CD4-positive, alpha-beta T cell (primary cell): ENCODE data around the gene PAPOLA. TPM values are rescaled to one million over a fixed set of nuclear protein-coding genes. Genes with fewer than 3 reads are reported as not detected.

ENCODE experiments used
- ATAC-seq: fragments of 200-7000 bp; cut with Tn5 transposase; one replicate; pipeline ENCODE4 v1.10.0; 2022; ENCODE audit warnings: mild to moderate bottlenecking; ENCODE audit not compliant: poor library complexity
- CTCF ChIA-PET: fragments of 350-600 bp; sonication (Branson Sonifier 250); formaldehyde crosslinking; loops from one replicate; lab custom pipeline; 2021; ENCODE audit warnings: antibody characterized with exemption, inconsistent platforms; lab: Charles Lee
- POLR2A ChIA-PET: fragments of 350-600 bp; sonication (Branson Sonifier 250); formaldehyde crosslinking; loops from one replicate; lab custom pipeline; 2021; ENCODE audit warnings: antibody characterized with exemption, inconsistent platforms; lab: Charles Lee
- DNase-seq, 14 experiments: peaks; one replicate each; pipeline ENCODE4 v3.0.0-alpha.2; 2013 to 2020; ENCODE audit warnings: mixed read lengths in 2 of 14
- H3K27ac ChIP-seq, 2 donors: one replicate each; pipeline versions ENCODE4 v1.5.1 to v1.7.0; 2013; ENCODE audit warnings: low read length in 2 of 2, low read depth in 1 of 2, mild to moderate bottlenecking in 1 of 2
- H3K27me3 ChIP-seq, 2 experiments: 1 replicate in 1 of 2; 2 replicates in 1 of 2; pipeline versions ENCODE4 v1.6.1 to v1.7.0; 2013; ENCODE audit warnings: low read length in 2 of 2, control low read depth in 1 of 2, mild to moderate bottlenecking in 1 of 2, moderate library complexity in 1 of 2; ENCODE audit not compliant: insufficient read depth in 2 of 2, control insufficient read depth in 1 of 2
- H3K36me3 ChIP-seq: one replicate; pipeline ENCODE4 v1.6.1; 2013; ENCODE audit warnings: low read length, control low read depth; ENCODE audit not compliant: insufficient read depth
- H3K4me1 ChIP-seq: one replicate; pipeline ENCODE4 v1.6.1; 2013; ENCODE audit warnings: low read length, control low read depth; ENCODE audit not compliant: insufficient read depth
- H3K4me3 ChIP-seq: one replicate; pipeline ENCODE4 v1.5.1; 2013; ENCODE audit warnings: mild to moderate bottlenecking, low read length, moderate library complexity
- H3K9me3 ChIP-seq, 2 experiments: 1 replicate in 1 of 2; 2 replicates in 1 of 2; pipeline versions ENCODE4 v1.6.1 to v1.7.0; 2013; ENCODE audit warnings: low read length in 2 of 2, mild to moderate bottlenecking in 2 of 2, control low read depth in 1 of 2, moderate library complexity in 1 of 2; ENCODE audit not compliant: control insufficient read depth in 1 of 2, insufficient read depth in 1 of 2
- H3K27ac Mint-ChIP-seq: one replicate; pipeline ENCODE4 v1.8.0; 2020; ENCODE audit warnings: mixed read lengths
- H3K27me3 Mint-ChIP-seq: one replicate; pipeline ENCODE4 v1.8.0; 2021; ENCODE audit warnings: mixed read lengths
- H3K36me3 Mint-ChIP-seq: one replicate; pipeline ENCODE4 v1.8.0; 2021; ENCODE audit warnings: low read depth, mixed read lengths
- H3K4me1 Mint-ChIP-seq: one replicate; pipeline ENCODE4 v1.8.0; 2021; ENCODE audit warnings: low read depth, mixed read lengths
- H3K4me3 Mint-ChIP-seq: one replicate; pipeline ENCODE4 v1.8.0; 2020; ENCODE audit warnings: mild to moderate bottlenecking, mixed read lengths
- H3K9me3 Mint-ChIP-seq: one replicate; pipeline ENCODE4 v1.8.0; 2020; ENCODE audit warnings: mixed read lengths
- CTCF ChIP-seq: fragments of 200-600 bp; IDR thresholded peaks from one replicate; pipeline ENCODE4 v1.8.0; 2022; ENCODE audit warnings: antibody characterized with exemption, mild to moderate bottlenecking
- intact Hi-C, 2 experiments: fragments of 100-400 bp; cut with DNase I in 1 of 2; cut with micrococcal nuclease in 1 of 2; formaldehyde crosslinking; loops; one replicate each; pipeline versions ENCODE4 v1.15.1 to v1.9.0; 2023 to 2025; cut with DNase I, micrococcal nuclease
- total RNA-seq, 174 experiments: library from RNA in 2 of 174; stranded (reverse) in 2 of 174; gene quantifications; one replicate each; pipeline ENCODE4 v1.2.3 and lab custom pipeline; 2021 to 2026

Gene PAPOLA
- total RNA-seq, 2 experiments from 2014 or later: 140 to 148 TPM

- peaks cover 47% of the 10 kb centered on the region for H3K4me1 ChIP-seq
- H3K36me3 Mint-ChIP-seq: peaks cover 21% of the 10 kb centered on the region
- peak overlapping the region; percentile 50 for H3K4me3 Mint-ChIP-seq
- ATAC-seq (no peak), DNase-seq (no peak)
- TF ChIP-seq CTCF: no peak
- H3K36me3 ChIP-seq: no peaks in the 10 kb centered on the region
- POLR2A ChIA-PET: no interaction called here
- H3K9me3 Mint-ChIP-seq: no peaks in the 10 kb centered on the region
- no peaks in the 10 kb centered on the region for H3K9me3 ChIP-seq
- H3K27me3 ChIP-seq: no peaks in the 10 kb centered on the region
- peaks cover 94% of the 10 kb centered on the region for H3K4me1 Mint-ChIP-seq
- no peak overlapping the region for H3K27ac ChIP-seq
- intact Hi-C loops: loop anchor here in 1 of 2 experiments (10.0 kb wide), 1 partner anchor 144 kb away; the partner anchor contains the start of genes ATG2B and GSKIP
- no peak overlapping the region for H3K4me3 ChIP-seq
- CTCF ChIA-PET: no interaction called here
- no peaks in the 10 kb centered on the region for H3K27me3 Mint-ChIP-seq
- H3K27ac Mint-ChIP-seq: peak overlapping the region; percentile 63
These were observed 6.7 kb downstream of the PAPOLA start for GRCh38 chr14:96508900-96509299.

- Histone ChIP-seq H3K9me3 (no peaks in the 10 kb centered on the region), H3K27me3 (no peaks in the 10 kb centered on the region), H3K27ac (no peak overlapping the region), H3K4me3 (no peak overlapping the region), H3K36me3 (no peaks in the 10 kb centered on the region), H3K4me1 (peaks cover 48% of the 10 kb centered on the region)
- H3K9me3 Mint-ChIP-seq: no peaks in the 10 kb centered on the region
- peaks cover 94% of the 10 kb centered on the region for H3K4me1 Mint-ChIP-seq
- H3K27me3 Mint-ChIP-seq: no peaks in the 10 kb centered on the region
- intact Hi-C loops: loop anchor here in 1 of 2 experiments (10.0 kb wide), 1 partner anchor 145 kb away; the partner anchor contains the start of genes ATG2B and GSKIP
- peaks cover 17% of the 10 kb centered on the region for H3K36me3 Mint-ChIP-seq
- ATAC-seq (peak; percentile 37), DNase-seq (peak in 1 of 14 experiments; percentile 21)
- H3K4me3 Mint-ChIP-seq: peak overlapping the region; percentile 38
- no peak for TF ChIP-seq CTCF
- peak overlapping the region; percentile 55 for H3K27ac Mint-ChIP-seq
- ChIA-PET CTCF (no interaction called here), POLR2A (no interaction called here)
These were observed 7.4 kb downstream of the PAPOLA start for GRCh38 chr14:96509457-96510090.

- no peak for TF ChIP-seq CTCF
- Histone ChIP-seq H3K27me3 (no peaks in the 10 kb centered on the region), H3K9me3 (no peaks in the 10 kb centered on the region), H3K4me1 (peaks cover 34% of the 10 kb centered on the region), H3K4me3 (no peak overlapping the region), H3K27ac (no peak overlapping the region), H3K36me3 (no peaks in the 10 kb centered on the region)
- Mint-ChIP-seq H3K9me3 (no peaks in the 10 kb centered on the region), H3K27me3 (no peaks in the 10 kb centered on the region), H3K4me1 (peaks cover 94% of the 10 kb centered on the region), H3K27ac (no peak overlapping the region), H3K36me3 (peaks cover 6% of the 10 kb centered on the region), H3K4me3 (peak overlapping the region; percentile 21)
- ChIA-PET POLR2A (interaction anchor here (1.7 kb wide), 1 partner anchor 8 kb away, joined by 8 read pairs; no protein-coding TSS in a partner anchor), CTCF (no interaction called here)
- DNase-seq: no peak
- intact Hi-C loops: no loop called here
- ATAC-seq: no peak
These were observed 9.0 kb downstream of the PAPOLA start for GRCh38 chr14:96511146-96511545.
